Sigmoid colon (tissue), 4 donors: ENCODE data around the gene ROBO1.

Source experiments
- EP300 ChIP-seq, 4 donors: sonication (generic); formaldehyde crosslinking; IDR thresholded peaks; one replicate each; pipeline ENCODE4 v1.6.1; 2017; ENCODE audit warnings: antibody characterized with exemption in 4 of 4
- POLR2A ChIP-seq, 2 donors: fragments of 450-650 bp; IDR thresholded peaks; one replicate each; pipeline ENCODE4 v1.6.1; 2016; ENCODE audit warnings: antibody characterized with exemption in 2 of 2, mild to moderate bottlenecking in 2 of 2, moderate library complexity in 2 of 2
- POLR2AphosphoS5 ChIP-seq, 4 donors: sonication (generic); formaldehyde crosslinking; IDR thresholded peaks; one replicate each; pipeline ENCODE4 v1.6.1; 2017; ENCODE audit warnings: antibody characterized with exemption in 4 of 4
- TF ChIP-seq, protein P1 (sequence below), 4 experiments: fragments of 450-650 bp in 3 of 4; fragments of 200-600 bp in 1 of 4; IDR thresholded peaks; one replicate each; pipeline ENCODE4 v1.5.1; 2016 to 2019; ENCODE audit warnings: antibody characterized with exemption in 4 of 4, mild to moderate bottlenecking in 3 of 4, moderate library complexity in 2 of 4

GRCh38 chr3:78697426-78697825, 1070.4 kb downstream of the ROBO1 start:
- TF ChIP-seq, protein P1, sequence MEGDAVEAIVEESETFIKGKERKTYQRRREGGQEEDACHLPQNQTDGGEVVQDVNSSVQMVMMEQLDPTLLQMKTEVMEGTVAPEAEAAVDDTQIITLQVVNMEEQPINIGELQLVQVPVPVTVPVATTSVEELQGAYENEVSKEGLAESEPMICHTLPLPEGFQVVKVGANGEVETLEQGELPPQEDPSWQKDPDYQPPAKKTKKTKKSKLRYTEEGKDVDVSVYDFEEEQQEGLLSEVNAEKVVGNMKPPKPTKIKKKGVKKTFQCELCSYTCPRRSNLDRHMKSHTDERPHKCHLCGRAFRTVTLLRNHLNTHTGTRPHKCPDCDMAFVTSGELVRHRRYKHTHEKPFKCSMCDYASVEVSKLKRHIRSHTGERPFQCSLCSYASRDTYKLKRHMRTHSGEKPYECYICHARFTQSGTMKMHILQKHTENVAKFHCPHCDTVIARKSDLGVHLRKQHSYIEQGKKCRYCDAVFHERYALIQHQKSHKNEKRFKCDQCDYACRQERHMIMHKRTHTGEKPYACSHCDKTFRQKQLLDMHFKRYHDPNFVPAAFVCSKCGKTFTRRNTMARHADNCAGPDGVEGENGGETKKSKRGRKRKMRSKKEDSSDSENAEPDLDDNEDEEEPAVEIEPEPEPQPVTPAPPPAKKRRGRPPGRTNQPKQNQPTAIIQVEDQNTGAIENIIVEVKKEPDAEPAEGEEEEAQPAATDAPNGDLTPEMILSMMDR (IDR thresholded peaks at IDR 0.05): no peak
- TF ChIP-seq POLR2A (IDR thresholded peaks at IDR 0.05) (no peak), POLR2AphosphoS5 (IDR thresholded peaks at IDR 0.05) (no peak), EP300 (IDR thresholded peaks at IDR 0.05) (no peak)
